Upper lobe of left lung (tissue), 4 donors: ENCODE data around the gene PSMB9.

Experiments
- EP300 ChIP-seq, 4 donors: sonication (generic); formaldehyde crosslinking; IDR thresholded peaks; one replicate each; pipeline ENCODE4 v1.5.1; 2017; ENCODE audit warnings: antibody characterized with exemption in 4 of 4, control low read depth in 2 of 4
- TF ChIP-seq, protein P1 (sequence below), 6 experiments: fragments of 450-650 bp in 4 of 6; fragments of 200-600 bp in 2 of 6; sonication (generic) in 2 of 6; IDR thresholded peaks; one replicate each; pipeline ENCODE4 v1.5.1; 2016 to 2019; ENCODE audit warnings: antibody characterized with exemption in 6 of 6

DNA sequence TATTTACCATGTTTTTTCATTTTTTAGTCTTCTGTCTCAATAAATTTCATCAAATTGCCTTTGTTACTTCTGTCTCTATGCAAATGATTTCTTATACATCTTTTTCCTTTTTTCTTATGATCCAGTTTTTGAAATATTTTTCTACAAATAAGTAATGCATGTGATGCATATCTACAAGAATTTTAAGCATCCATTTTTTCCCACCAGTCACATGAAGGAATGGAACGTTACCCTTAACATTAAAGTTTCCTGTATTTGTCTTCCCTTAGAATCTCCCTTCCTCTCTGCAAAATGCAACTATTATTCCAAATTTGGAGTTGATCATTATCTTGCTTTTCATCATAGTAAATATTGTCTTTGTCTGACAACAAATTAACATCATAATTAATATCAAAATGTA, 35.5 kb downstream of the PSMB9 start:
- no peak for TF ChIP-seq EP300 (IDR thresholded peaks at IDR 0.05)
- TF ChIP-seq, protein P1, sequence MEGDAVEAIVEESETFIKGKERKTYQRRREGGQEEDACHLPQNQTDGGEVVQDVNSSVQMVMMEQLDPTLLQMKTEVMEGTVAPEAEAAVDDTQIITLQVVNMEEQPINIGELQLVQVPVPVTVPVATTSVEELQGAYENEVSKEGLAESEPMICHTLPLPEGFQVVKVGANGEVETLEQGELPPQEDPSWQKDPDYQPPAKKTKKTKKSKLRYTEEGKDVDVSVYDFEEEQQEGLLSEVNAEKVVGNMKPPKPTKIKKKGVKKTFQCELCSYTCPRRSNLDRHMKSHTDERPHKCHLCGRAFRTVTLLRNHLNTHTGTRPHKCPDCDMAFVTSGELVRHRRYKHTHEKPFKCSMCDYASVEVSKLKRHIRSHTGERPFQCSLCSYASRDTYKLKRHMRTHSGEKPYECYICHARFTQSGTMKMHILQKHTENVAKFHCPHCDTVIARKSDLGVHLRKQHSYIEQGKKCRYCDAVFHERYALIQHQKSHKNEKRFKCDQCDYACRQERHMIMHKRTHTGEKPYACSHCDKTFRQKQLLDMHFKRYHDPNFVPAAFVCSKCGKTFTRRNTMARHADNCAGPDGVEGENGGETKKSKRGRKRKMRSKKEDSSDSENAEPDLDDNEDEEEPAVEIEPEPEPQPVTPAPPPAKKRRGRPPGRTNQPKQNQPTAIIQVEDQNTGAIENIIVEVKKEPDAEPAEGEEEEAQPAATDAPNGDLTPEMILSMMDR (IDR thresholded peaks at IDR 0.05), result no peak
